Neural progenitor cell (in vitro differentiated cells): ENCODE measurements around the gene MSI2.

Source experiments
- EZH2 ChIP-seq: fragments of 200-600 bp; sonication (generic); IDR thresholded peaks from 2 replicates; pipeline ENCODE4 v1.6.1; 2017; ENCODE audit warnings: antibody characterized with exemption, mild to moderate bottlenecking, moderate library complexity
- EZH2phosphoT487 ChIP-seq: fragments of 200-600 bp; sonication (generic); IDR thresholded peaks from 2 replicates; pipeline ENCODE4 v1.6.1; 2017; ENCODE audit warnings: antibody characterized with exemption
- TF ChIP-seq, protein P1 (sequence below): fragments of 200-600 bp; sonication (generic); IDR thresholded peaks from 2 replicates; pipeline ENCODE4 v1.5.1; 2017; ENCODE audit warnings: antibody characterized with exemption, mild to moderate bottlenecking

DNA sequence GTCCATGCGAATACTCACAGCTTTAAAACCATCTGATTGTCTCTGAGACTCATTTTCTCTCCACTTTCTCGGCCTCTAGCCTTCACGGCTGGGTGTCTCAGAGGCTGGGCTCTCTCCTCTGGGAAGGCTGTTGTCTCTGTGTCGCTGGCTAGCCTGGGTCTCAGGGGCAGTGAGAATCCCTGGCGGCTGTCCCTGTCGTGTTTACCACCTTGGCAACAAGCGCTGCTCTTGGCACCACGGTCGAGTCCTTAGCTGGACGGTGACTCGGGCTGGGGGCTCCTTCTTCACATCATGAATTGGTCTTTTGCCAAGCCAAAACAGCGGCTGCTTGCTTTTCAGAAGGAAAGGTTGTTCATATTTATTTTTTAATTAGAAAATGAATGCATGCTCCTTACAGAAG, 81.1 kb downstream of the MSI2 start:
- TF ChIP-seq EZH2 (no peak), EZH2phosphoT487 (no peak)
- TF ChIP-seq, protein P1, sequence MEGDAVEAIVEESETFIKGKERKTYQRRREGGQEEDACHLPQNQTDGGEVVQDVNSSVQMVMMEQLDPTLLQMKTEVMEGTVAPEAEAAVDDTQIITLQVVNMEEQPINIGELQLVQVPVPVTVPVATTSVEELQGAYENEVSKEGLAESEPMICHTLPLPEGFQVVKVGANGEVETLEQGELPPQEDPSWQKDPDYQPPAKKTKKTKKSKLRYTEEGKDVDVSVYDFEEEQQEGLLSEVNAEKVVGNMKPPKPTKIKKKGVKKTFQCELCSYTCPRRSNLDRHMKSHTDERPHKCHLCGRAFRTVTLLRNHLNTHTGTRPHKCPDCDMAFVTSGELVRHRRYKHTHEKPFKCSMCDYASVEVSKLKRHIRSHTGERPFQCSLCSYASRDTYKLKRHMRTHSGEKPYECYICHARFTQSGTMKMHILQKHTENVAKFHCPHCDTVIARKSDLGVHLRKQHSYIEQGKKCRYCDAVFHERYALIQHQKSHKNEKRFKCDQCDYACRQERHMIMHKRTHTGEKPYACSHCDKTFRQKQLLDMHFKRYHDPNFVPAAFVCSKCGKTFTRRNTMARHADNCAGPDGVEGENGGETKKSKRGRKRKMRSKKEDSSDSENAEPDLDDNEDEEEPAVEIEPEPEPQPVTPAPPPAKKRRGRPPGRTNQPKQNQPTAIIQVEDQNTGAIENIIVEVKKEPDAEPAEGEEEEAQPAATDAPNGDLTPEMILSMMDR, result no peak
